Esophagus muscularis mucosa (tissue), 4 donors: ENCODE measurements around the gene ANKRD33.

Experiments
- CTCF ChIP-seq, 3 experiments: fragments of 200-600 bp in 2 of 3; fragments of 450-650 bp in 1 of 3; sonication (generic) in 2 of 3; IDR thresholded peaks; one replicate each; pipeline ENCODE4 v1.5.1; 2017 to 2019; ENCODE audit warnings: antibody characterized with exemption in 3 of 3, mild to moderate bottlenecking in 2 of 3, moderate library complexity in 1 of 3
- EP300 ChIP-seq: sonication (generic); formaldehyde crosslinking; IDR thresholded peaks from one replicate; pipeline ENCODE4 v1.6.1; 2017; ENCODE audit warnings: antibody characterized with exemption
- POLR2A ChIP-seq: fragments of 450-650 bp; IDR thresholded peaks from one replicate; pipeline ENCODE4 v1.6.1; 2017; ENCODE audit warnings: antibody characterized with exemption, moderate library complexity, mild to moderate bottlenecking, low read depth

DNA sequence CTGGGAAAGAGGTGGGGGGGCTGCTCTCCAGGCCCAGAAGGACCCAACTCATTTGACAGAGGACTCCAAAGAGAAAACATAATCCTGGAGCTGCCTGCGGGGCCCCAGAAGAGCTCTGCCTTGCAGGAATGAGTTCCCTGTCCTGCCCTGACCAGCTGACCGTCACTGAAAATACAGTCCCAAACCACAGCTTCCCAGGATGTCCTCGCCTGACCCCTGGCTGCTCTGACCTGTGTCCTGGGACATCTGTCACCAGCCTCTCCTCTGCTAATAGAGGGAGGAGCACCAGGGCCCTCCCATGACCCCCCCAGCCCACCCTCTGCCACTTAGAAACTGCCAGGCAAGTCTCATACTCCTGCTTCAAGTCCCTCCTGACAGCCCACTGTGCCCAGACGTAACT is 49.1 kb upstream of the ANKRD33 start:
- TF ChIP-seq CTCF (IDR thresholded peaks at IDR 0.05) (no peak), POLR2A (no peak), EP300 (no peak)
